Measurements from ENCODE around the gene KNDC1.

KNDC1 gene

DNA sequence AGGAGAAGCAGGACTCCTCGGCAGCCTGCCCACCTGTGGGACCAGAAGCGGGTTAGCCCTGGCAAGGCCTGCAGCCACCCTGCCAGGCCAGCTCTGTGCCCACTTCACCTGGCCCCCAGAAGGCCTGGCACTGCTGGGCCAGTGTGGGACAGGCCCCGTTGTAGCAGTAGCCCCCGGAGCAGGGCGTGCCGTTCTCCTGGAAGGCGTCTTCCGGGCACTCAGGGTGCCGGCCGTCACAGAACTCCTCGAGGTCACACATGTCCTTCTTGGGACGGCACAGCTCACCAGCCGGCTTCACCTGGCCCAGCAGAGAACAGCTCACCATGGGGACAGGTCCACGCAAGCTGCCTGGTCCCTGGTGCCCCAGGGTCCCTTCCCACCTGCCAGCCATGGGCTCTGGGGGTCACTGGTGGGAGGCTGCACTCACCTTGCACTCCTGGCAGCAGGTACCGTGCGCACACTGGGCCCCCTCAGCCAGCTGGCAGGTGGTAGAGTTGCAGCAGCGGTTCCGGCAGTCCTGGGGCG, 110.8 kb downstream of the KNDC1 start:
- Histone ChIP-seq H3K4me3 (ENCODE audit: low read length) (no peak overlapping the region), H3K27ac (ENCODE audit: low read depth, low read length) (no peak overlapping the region), H3K4ac (ENCODE audit: low read depth, low read length) (no peak overlapping the region), H3K18ac (ENCODE audit: low read length) (no peak overlapping the region), H3K9ac (ENCODE audit: low read length) (no peak overlapping the region), H2BK120ac (ENCODE audit: low read depth, low read length) (no peak overlapping the region), H4K5ac (ENCODE audit: low read length) (no peak overlapping the region), H2AK5ac (ENCODE audit: low read length) (no peak overlapping the region), H3K79me2 (ENCODE audit: control insufficient read depth, insufficient read depth, low read length) (no peaks in the 10 kb centered on the region), H3K4me1 (ENCODE audit: control insufficient read depth, low read depth, low read length) (no peaks in the 10 kb centered on the region), H3K79me1 (ENCODE audit: low read length) (no peaks in the 10 kb centered on the region), H2BK5ac (ENCODE audit: low read length) (no peak overlapping the region), H3K56ac (ENCODE audit: low read length) (no peak overlapping the region), H4K8ac (ENCODE audit: low read depth, low read length) (no peak overlapping the region), H3K4me2 (ENCODE audit: low read length) (no peak overlapping the region), H2BK15ac (replicated peaks; ENCODE audit: low read depth) (no peak overlapping the region), H3K27me3 (ENCODE audit: insufficient read depth, low read length, poor library complexity) (no peaks in the 10 kb centered on the region), H3K36me3 (ENCODE audit: control insufficient read depth, insufficient read depth, low read length) (no peaks in the 10 kb centered on the region), H3K23ac (ENCODE audit: low read length) (no peak overlapping the region)
- no CpG with 5 or more reads among the region's 19 CpGs for WGBS (ENCODE audit: extremely low coverage, insufficient coverage, low lambda C conversion rate)
- DNase-seq = no peak

DNA sequence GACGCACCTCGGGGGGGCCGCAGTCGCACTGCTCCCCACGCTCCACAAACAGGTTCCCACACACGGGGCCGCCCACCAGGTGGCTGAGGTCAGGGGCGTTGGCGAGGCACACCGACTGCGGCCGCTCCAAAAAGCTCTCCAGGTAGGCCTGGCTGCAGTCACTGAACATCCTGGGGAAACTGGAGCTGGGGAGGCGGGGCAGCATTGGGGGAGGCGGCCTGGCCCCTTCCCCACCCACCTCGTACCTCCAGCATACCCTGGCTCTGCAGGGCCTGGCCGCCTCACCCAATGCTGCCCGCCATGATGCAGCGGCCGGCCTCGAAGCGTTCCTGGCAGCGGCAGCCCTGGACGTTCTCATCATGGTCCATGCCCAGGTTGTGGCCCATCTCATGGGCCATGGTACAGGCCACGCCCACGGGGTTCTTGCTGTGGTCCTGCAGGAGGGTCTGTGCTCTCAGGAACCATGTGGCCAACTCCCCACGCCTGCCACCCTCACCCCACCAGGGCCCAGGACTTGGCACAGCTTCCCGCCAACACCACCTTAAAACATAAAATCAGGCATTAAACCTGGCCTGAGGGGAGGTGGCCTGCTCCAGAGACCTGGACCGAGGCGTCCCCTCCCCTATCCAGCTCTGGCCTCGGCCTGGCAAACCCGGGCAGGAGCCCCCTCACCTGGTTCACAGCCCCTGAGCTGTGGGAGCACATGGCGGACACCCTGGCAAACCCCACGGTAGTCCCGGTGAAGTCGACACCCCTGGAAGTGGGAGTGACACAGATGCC, 111.7 kb downstream of the KNDC1 start:
- H3K4me1 ChIP-seq (ENCODE audit: control insufficient read depth, low read depth, low read length) = no peaks in the 10 kb centered on the region
- H3K27me3 ChIP-seq (ENCODE audit: insufficient read depth, low read length, poor library complexity) = no peaks in the 10 kb centered on the region
- no peaks in the 10 kb centered on the region for H3K79me1 ChIP-seq (ENCODE audit: low read length)
- WGBS (ENCODE audit: extremely low coverage, insufficient coverage, low lambda C conversion rate) = no CpG with 5 or more reads among the region's 35 CpGs
- no peak overlapping the region for H3K23ac ChIP-seq (ENCODE audit: low read length)
- no peak overlapping the region for H3K27ac ChIP-seq (ENCODE audit: low read depth, low read length)
- no peak overlapping the region for H4K5ac ChIP-seq (ENCODE audit: low read length)
- DNase-seq = no peak
- H3K18ac ChIP-seq (ENCODE audit: low read length) = no peak overlapping the region
- no peak overlapping the region for H3K4ac ChIP-seq (ENCODE audit: low read depth, low read length)
- no peak overlapping the region for H2BK5ac ChIP-seq (ENCODE audit: low read length)
- no peak overlapping the region for H4K8ac ChIP-seq (ENCODE audit: low read depth, low read length)
- no peak overlapping the region for H2BK15ac ChIP-seq (replicated peaks; ENCODE audit: low read depth)
- no peak overlapping the region for H2BK120ac ChIP-seq (ENCODE audit: low read depth, low read length)
- no peak overlapping the region for H3K4me2 ChIP-seq (ENCODE audit: low read length)
- H3K4me3 ChIP-seq (ENCODE audit: low read length) = no peak overlapping the region
- no peak overlapping the region for H3K56ac ChIP-seq (ENCODE audit: low read length)
- H2AK5ac ChIP-seq (ENCODE audit: low read length) = no peak overlapping the region
- H3K9ac ChIP-seq (ENCODE audit: low read length) = no peak overlapping the region
- no peaks in the 10 kb centered on the region for H3K36me3 ChIP-seq (ENCODE audit: control insufficient read depth, insufficient read depth, low read length)
- no peaks in the 10 kb centered on the region for H3K79me2 ChIP-seq (ENCODE audit: control insufficient read depth, insufficient read depth, low read length)

DNA sequence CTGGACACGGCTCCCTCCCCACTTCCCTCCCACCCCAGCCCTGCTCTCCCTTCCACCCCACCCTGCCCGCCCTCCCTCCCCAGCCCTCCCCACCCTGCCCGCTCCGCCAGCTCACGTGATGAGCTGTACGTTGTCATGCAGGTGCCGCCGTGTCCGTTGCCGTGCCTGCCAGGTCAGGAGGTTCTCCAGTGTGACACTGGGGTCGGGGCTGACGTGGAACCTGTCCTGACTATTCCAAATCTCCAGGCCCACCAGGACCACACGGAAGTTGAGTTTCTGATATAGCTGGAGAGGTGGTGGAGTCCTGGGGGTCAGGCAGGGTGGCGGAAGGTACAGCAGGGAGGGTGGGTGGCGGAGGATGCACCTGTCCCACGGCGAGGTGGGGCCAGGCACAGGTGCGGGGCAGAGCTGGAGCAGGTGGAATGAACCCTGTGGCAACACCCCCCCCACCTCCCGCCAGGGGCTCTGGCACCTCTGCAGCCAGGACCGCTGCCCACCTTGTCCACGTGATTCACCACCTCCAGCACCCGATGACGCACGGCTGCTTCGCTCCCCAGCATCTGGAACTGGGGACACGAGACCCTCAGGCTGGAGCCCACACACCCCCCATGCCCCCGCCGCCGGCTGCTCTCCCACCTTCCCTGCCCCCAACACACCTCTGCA, 112.4 kb downstream of the KNDC1 start:
- H3K79me1 ChIP-seq (ENCODE audit: low read length) = no peaks in the 10 kb centered on the region
- no peaks in the 10 kb centered on the region for H3K4me1 ChIP-seq (ENCODE audit: control insufficient read depth, low read depth, low read length)
- no peak for DNase-seq
- no peaks in the 10 kb centered on the region for H3K27me3 ChIP-seq (ENCODE audit: insufficient read depth, low read length, poor library complexity)
- no peak overlapping the region for H3K27ac ChIP-seq (ENCODE audit: low read depth, low read length)
- no CpG with 5 or more reads among the region's 29 CpGs for WGBS (ENCODE audit: extremely low coverage, insufficient coverage, low lambda C conversion rate)
- H3K4me3 ChIP-seq (ENCODE audit: low read length) = no peak overlapping the region
- no peaks in the 10 kb centered on the region for H3K79me2 ChIP-seq (ENCODE audit: control insufficient read depth, insufficient read depth, low read length)
- H3K9ac ChIP-seq (ENCODE audit: low read length) = no peak overlapping the region
- H2BK120ac ChIP-seq (ENCODE audit: low read depth, low read length) = no peak overlapping the region
- no peak overlapping the region for H4K8ac ChIP-seq (ENCODE audit: low read depth, low read length)
- no peak overlapping the region for H4K5ac ChIP-seq (ENCODE audit: low read length)
- no peak overlapping the region for H2BK5ac ChIP-seq (ENCODE audit: low read length)
- no peak overlapping the region for H2AK5ac ChIP-seq (ENCODE audit: low read length)
- H2BK15ac ChIP-seq (replicated peaks; ENCODE audit: low read depth) = no peak overlapping the region
- no peaks in the 10 kb centered on the region for H3K36me3 ChIP-seq (ENCODE audit: control insufficient read depth, insufficient read depth, low read length)
- H3K4me2 ChIP-seq (ENCODE audit: low read length) = no peak overlapping the region
- H3K4ac ChIP-seq (ENCODE audit: low read depth, low read length) = no peak overlapping the region
- H3K23ac ChIP-seq (ENCODE audit: low read length) = no peak overlapping the region
- no peak overlapping the region for H3K56ac ChIP-seq (ENCODE audit: low read length)
- H3K18ac ChIP-seq (ENCODE audit: low read length) = no peak overlapping the region

DNA sequence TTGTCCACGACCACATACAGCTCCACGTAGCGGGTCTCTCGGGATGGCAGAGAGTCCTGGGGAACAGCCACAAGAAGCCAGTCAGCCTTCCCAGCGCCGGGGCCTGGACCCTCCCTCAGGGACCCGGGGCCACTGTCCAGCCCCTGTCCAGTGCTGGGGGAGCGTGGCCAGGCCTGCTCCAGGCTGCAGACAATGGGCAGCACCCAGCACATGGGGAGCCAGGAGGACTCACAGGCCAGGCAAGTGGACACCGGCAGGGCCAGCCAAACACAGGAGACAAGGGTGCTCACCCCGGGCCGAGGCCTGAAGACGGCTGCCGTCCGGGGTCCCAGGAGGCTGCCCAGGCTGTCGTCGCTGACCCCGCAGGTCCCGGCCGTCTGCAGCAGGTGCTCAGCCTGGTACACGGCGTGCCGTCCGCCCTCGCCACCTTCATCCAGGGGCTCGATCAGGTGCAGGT, 113.0 kb downstream of the KNDC1 start:
- no peak overlapping the region for H3K4me2 ChIP-seq (ENCODE audit: low read length)
- H3K4me3 ChIP-seq (ENCODE audit: low read length) = no peak overlapping the region
- no peak overlapping the region for H3K27ac ChIP-seq (ENCODE audit: low read depth, low read length)
- H3K27me3 ChIP-seq (ENCODE audit: insufficient read depth, low read length, poor library complexity) = no peaks in the 10 kb centered on the region
- no peak overlapping the region for H3K18ac ChIP-seq (ENCODE audit: low read length)
- H2BK5ac ChIP-seq (ENCODE audit: low read length) = no peak overlapping the region
- no peak overlapping the region for H2BK15ac ChIP-seq (replicated peaks; ENCODE audit: low read depth)
- H3K23ac ChIP-seq (ENCODE audit: low read length) = no peak overlapping the region
- H3K56ac ChIP-seq (ENCODE audit: low read length) = no peak overlapping the region
- H2AK5ac ChIP-seq (ENCODE audit: low read length) = no peak overlapping the region
- H3K4me1 ChIP-seq (ENCODE audit: control insufficient read depth, low read depth, low read length) = no peaks in the 10 kb centered on the region
- H4K8ac ChIP-seq (ENCODE audit: low read depth, low read length) = no peak overlapping the region
- H3K79me2 ChIP-seq (ENCODE audit: control insufficient read depth, insufficient read depth, low read length) = no peaks in the 10 kb centered on the region
- H4K5ac ChIP-seq (ENCODE audit: low read length) = no peak overlapping the region
- no peak overlapping the region for H2BK120ac ChIP-seq (ENCODE audit: low read depth, low read length)
- H3K36me3 ChIP-seq (ENCODE audit: control insufficient read depth, insufficient read depth, low read length) = no peaks in the 10 kb centered on the region
- H3K79me1 ChIP-seq (ENCODE audit: low read length) = no peaks in the 10 kb centered on the region
- no peak overlapping the region for H3K9ac ChIP-seq (ENCODE audit: low read length)
- H3K4ac ChIP-seq (ENCODE audit: low read depth, low read length) = no peak overlapping the region
- WGBS (ENCODE audit: extremely low coverage, insufficient coverage, low lambda C conversion rate) = no CpG with 5 or more reads among the region's 25 CpGs
- DNase-seq = no peak

DNA sequence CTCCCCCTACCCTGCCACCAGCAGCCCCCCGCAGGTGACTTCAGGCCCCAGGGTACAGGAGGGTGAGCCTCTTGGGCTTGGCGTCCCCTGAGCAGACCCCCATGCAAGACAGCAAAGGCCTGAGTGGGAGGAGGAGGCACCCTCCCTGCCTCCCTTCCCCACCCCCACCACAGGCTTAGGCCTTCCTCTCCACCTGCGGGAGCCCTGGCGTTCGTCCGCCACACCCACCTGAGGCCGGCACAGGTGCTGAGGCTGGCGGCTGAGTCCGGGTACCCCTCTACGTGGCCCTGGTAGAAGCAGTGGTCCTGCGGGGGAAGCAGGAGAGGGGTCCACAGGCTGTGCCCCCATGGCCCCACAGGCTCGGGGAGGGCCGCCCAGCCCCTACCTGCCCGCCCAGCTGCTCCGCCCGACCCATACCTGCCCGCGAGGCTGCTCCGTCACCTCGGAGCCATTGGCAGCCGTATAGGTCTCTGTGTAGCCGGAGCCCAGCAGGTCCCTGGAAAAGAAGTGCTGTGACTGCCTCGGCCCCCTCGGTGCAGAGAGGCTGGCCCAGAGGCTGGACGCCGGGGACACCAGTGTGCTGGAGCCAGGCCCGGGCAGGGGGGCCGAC, 113.6 kb downstream of the KNDC1 start:
- Histone ChIP-seq H3K27me3 (ENCODE audit: insufficient read depth, low read length, poor library complexity) (no peaks in the 10 kb centered on the region), H2BK5ac (ENCODE audit: low read length) (no peak overlapping the region), H4K5ac (ENCODE audit: low read length) (no peak overlapping the region), H3K56ac (ENCODE audit: low read length) (no peak overlapping the region), H3K79me1 (ENCODE audit: low read length) (no peaks in the 10 kb centered on the region), H2AK5ac (ENCODE audit: low read length) (no peak overlapping the region), H3K79me2 (ENCODE audit: control insufficient read depth, insufficient read depth, low read length) (no peaks in the 10 kb centered on the region), H3K4me1 (ENCODE audit: control insufficient read depth, low read depth, low read length) (no peaks in the 10 kb centered on the region), H3K18ac (ENCODE audit: low read length) (no peak overlapping the region), H3K27ac (ENCODE audit: low read depth, low read length) (no peak overlapping the region), H3K9ac (ENCODE audit: low read length) (no peak overlapping the region), H3K36me3 (ENCODE audit: control insufficient read depth, insufficient read depth, low read length) (no peaks in the 10 kb centered on the region), H3K4ac (ENCODE audit: low read depth, low read length) (no peak overlapping the region), H2BK15ac (replicated peaks; ENCODE audit: low read depth) (no peak overlapping the region), H3K4me2 (ENCODE audit: low read length) (no peak overlapping the region), H4K8ac (ENCODE audit: low read depth, low read length) (no peak overlapping the region), H3K4me3 (ENCODE audit: low read length) (no peak overlapping the region), H2BK120ac (ENCODE audit: low read depth, low read length) (no peak overlapping the region), H3K23ac (ENCODE audit: low read length) (no peak overlapping the region)
- WGBS (ENCODE audit: extremely low coverage, insufficient coverage, low lambda C conversion rate) = no CpG with 5 or more reads among the region's 28 CpGs
- DNase-seq = no peak
